ENCODE data around the gene FARP1.

- TF ChIP-seq CTCF (IDR thresholded peaks at IDR 0.05) (no peak), POLR2A (IDR thresholded peaks at IDR 0.05) (no peak)
Observed at GRCh38 chr13:98223741-98224140, 80.8 kb downstream of the FARP1 start.
